Medulla oblongata (tissue), 1 donor: ENCODE data around the gene KRT6C.
"Not testable (repeated sequence)": the region's sequence is repeated elsewhere in the genome, so short reads cannot be mapped to it uniquely, and the experiment has no call there.

Source experiments
- DNase-seq: peaks from one replicate; pipeline ENCODE4 v3.0.0-alpha.2; 2015; ENCODE audit errors: extremely low spot score

KRT6C gene

GRCh38 chr12:52455821-52456220, 17.8 kb downstream of the KRT6C start:
- no peak for DNase-seq

GRCh38 chr12:52454411-52455201, 19.0 kb downstream of the KRT6C start:
- peak; percentile 66 for DNase-seq

- DNase-seq, result peak; percentile 12
Measured at GRCh38 chr12:52452101-52452500, 21.5 kb downstream of the KRT6C start, which contains the start of gene KRT6B. TSS of gene KRT6B (minus strand) at chr12:52452146. CDS start at chr12:52452078, 68 bp downstream.

- no peak for DNase-seq
Measured at GRCh38 chr12:52448228-52448627, 25.4 kb downstream of the KRT6C start.

- not testable (repeated sequence) for DNase-seq
Measured at GRCh38 chr12:52447196-52447595, 26.4 kb downstream of the KRT6C start.

- DNase-seq, result no peak
Measured at GRCh38 chr12:52446367-52447045, 27.1 kb downstream of the KRT6C start.

- no peak for DNase-seq
Measured at GRCh38 chr12:52445876-52446275, 27.7 kb downstream of the KRT6C start.

GRCh38 chr12:52444647-52445595, 28.7 kb downstream of the KRT6C start:
- DNase-seq, result no peak

GRCh38 chr12:52443966-52444365, 29.6 kb downstream of the KRT6C start:
- DNase-seq, result no peak

GRCh38 chr12:52442600-52443061, 31.0 kb downstream of the KRT6C start:
- DNase-seq, result no peak

GRCh38 chr12:52441320-52441911, 32.2 kb downstream of the KRT6C start:
- DNase-seq, result no peak

GRCh38 chr12:52440821-52441319, 32.7 kb downstream of the KRT6C start:
- no peak for DNase-seq

- DNase-seq, result no peak
Measured at GRCh38 chr12:52439845-52440244, 33.8 kb downstream of the KRT6C start.

- no peak for DNase-seq
Measured at GRCh38 chr12:52439420-52439819, 34.2 kb downstream of the KRT6C start.

- DNase-seq, result no peak
Measured at GRCh38 chr12:52438305-52439301, 35.0 kb downstream of the KRT6C start.

GRCh38 chr12:52437508-52437907, 36.1 kb downstream of the KRT6C start:
- no peak for DNase-seq

- no peak for DNase-seq
Measured at GRCh38 chr12:52436828-52437474, 36.7 kb downstream of the KRT6C start.

- DNase-seq, result no peak
Measured at GRCh38 chr12:52436000-52436827, 37.4 kb downstream of the KRT6C start.

- no peak for DNase-seq
Measured at GRCh38 chr12:52435659-52435999, 38.0 kb downstream of the KRT6C start.
